ENCODE results near the gene RXRG.

The RXRG gene

DNA sequence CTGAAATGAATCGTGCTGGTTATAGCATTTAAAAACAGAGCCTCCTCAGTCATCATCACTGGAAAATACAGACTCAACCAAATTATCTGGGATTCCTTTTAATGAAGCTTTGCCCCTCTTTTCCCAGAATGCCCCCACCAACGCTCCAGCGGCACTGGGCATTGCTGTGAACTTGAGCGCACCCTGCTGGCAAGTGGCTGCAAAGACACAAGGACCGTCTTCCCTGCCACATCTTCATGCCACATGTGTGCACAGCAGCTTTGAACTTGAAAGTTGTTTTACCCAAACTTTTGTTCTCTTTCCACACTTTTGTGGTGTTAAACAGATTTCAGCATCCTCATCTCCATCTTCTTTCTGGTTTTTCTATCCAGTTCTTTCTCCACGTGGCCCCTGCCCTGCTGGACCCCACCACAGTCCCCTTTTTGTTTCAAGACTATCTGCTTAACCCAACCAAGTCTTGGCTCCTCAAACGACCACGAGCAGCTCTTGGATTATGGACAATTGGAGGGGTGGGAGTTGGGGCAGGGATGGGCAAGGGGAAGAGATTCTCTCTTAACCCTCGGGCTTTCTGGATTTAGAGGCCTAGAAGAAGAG is 75.6 kb downstream of the RXRG start:
- peak in 1 of 2 donors; percentile 36 for DNase-seq (ENCODE audit: low read depth in 2 of 2)

GRCh38 chr1:165367375-165367993 is 77.4 kb downstream of the RXRG start:
- DNase-seq (ENCODE audit: low read depth in 2 of 2) = peak; percentile 34 to 66

- no peak for DNase-seq (ENCODE audit: low read depth in 2 of 2)
Observed at GRCh38 chr1:165365341-165365740, 79.6 kb downstream of the RXRG start.

DNA sequence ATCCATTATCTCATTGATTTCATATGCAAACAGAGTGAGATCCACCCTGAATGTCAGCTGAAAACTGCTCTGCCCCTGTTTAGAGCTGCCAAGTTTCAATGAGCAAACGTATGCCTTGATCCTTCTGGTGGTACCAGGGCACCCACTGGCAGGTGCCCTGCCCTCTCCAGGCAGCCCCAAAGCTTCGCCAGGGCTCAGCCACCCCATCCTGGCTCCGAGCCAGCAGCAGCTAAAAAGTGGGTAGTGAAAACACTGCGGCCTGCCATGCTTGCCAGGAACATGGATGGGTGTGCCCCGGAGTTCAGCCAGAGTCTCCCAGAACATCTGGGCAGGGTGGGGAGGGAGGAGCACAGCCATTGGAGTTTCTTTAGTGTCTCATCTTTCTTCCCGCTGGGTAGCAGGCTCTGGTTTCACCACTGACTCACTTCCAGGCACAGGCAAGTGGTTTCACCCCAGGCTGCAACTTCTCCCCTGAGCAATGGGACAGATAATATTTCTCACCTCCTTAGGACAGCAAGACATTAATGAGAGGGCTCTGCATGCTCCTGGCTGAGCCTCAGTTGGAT is 80.3 kb downstream of the RXRG start:
- DNase-seq (ENCODE audit: low read depth in 2 of 2) = no peak

GRCh38 chr1:165356876-165357275 is 88.0 kb downstream of the RXRG start:
- no peak for DNase-seq (ENCODE audit: low read depth in 2 of 2)

GRCh38 chr1:165355977-165356811 is 88.7 kb downstream of the RXRG start, which contains the start of gene LMX1A:
TSS of gene LMX1A (minus strand) at chr1:165356715. CDS start at chr1:165355559, 1,156 bp downstream.
- DNase-seq (ENCODE audit: low read depth in 2 of 2) = no peak

- DNase-seq (ENCODE audit: low read depth in 2 of 2) = no peak
Observed at GRCh38 chr1:165355139-165355976, 89.6 kb downstream of the RXRG start.

DNA sequence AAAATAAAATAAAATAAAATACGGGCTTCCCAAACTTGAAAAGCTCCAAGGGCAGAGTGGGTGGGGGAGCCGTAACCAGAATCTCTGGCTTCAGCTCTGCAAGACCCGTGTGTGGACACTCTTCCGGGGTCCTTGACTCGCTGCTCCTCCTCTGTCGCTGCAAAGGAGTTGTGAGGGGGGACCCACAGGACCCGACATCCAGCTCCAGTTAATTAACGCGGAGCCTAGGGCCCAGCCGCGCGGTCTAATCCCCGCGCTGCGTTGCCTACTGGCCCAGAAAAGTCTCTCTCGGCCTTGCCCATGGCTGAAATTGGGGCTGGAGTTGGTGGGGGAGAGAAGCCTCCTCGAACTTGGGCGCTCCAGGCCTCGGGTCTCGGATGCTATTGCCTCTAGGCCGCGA is 90.2 kb downstream of the RXRG start:
- DNase-seq (ENCODE audit: low read depth in 2 of 2) = no peak

GRCh38 chr1:165353731-165354671 is 90.9 kb downstream of the RXRG start:
- DNase-seq (ENCODE audit: low read depth in 2 of 2) = no peak

GRCh38 chr1:165352442-165353293 is 92.3 kb downstream of the RXRG start:
- DNase-seq (ENCODE audit: low read depth in 2 of 2) = no peak

GRCh38 chr1:165351863-165352441 is 93.0 kb downstream of the RXRG start:
- no peak for DNase-seq (ENCODE audit: low read depth in 2 of 2)

Data from stimulated activated CD4-positive, alpha-beta T cell treated with anti-CD3 and anti-CD28 coated beads, Interleukin-15, amount 100 ng/mL, for 48 hours (primary cell).